ENCODE measurements around the gene EXOC2.
"Not testable (repeated sequence)": the region's sequence is repeated elsewhere in the genome, so short reads cannot be mapped to it uniquely, and the experiment has no call there.

The EXOC2 gene

DNA sequence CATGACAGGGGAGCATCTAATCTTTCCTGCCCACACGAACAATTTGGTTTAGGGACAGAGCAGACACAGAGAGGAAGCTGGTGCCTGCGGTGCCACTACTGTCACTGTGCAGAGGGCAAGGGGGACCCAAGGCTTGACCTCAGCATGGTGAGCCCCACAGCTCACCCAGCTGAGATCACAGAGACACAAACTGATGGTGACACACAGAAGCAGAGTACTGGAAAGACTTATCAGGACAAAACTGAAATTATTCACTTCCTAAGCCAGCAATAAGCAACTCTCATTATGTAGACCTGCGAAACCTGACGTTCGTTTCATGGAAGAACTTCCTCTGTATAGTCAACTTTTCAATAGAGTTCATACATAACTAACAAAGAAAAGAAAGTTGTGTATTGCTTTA lies 122.1 kb downstream of the EXOC2 start:
- Histone ChIP-seq H3K4me3 (ENCODE audit: insufficient read depth, low read depth, low read length, poor library complexity, severe bottlenecking) (no peak overlapping the region), H3K9me3 (ENCODE audit: control insufficient read depth, low read length) (no peaks in the 10 kb centered on the region), H3K27ac (ENCODE audit: insufficient read depth, low read length, poor library complexity, severe bottlenecking) (no peak overlapping the region), H3K27me3 (replicated peaks; ENCODE audit: control insufficient read depth, insufficient read depth, low read length, poor library complexity, severe bottlenecking) (no peaks in the 10 kb centered on the region), H3K4me1 (ENCODE audit: control insufficient read depth, insufficient read depth, low read length, poor library complexity, severe bottlenecking) (no peaks in the 10 kb centered on the region), H3K36me3 (ENCODE audit: control insufficient read depth, insufficient read depth, low read length) (peaks cover 10% of the 10 kb centered on the region)
- DNase-seq: no peak

DNA sequence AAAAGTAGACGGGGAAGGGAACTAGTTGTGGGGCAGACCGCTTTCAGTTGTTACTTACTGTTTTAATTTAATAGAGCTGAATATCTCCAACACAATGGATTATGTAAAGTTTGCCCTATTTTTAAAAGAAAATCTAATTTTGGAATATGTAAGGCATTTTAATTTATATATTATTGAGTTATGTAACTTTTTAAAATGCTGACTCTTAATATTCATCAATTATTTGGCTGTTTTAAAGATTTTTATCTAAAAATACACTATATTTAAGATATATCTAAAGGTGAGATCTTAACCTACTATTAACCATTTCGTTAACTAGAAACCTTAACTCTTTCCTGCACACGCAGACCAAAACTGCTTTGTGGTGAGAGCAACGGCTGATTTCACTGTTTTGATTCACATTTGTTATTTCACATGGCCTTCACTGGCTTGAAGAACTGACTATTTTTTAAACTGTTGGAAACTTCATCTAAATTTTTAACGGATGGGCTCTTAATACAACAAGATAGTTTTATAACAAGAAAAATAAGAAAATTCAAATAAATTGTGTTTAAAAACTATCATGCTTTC lies 123.9 kb downstream of the EXOC2 start:
- H3K27me3 ChIP-seq (replicated peaks; ENCODE audit: control insufficient read depth, insufficient read depth, low read length, poor library complexity, severe bottlenecking): no peaks in the 10 kb centered on the region
- no peak for DNase-seq
- no peak overlapping the region for H3K4me3 ChIP-seq (ENCODE audit: insufficient read depth, low read depth, low read length, poor library complexity, severe bottlenecking)
- peaks cover 6% of the 10 kb centered on the region for H3K36me3 ChIP-seq (ENCODE audit: control insufficient read depth, insufficient read depth, low read length)
- H3K4me1 ChIP-seq (ENCODE audit: control insufficient read depth, insufficient read depth, low read length, poor library complexity, severe bottlenecking): no peaks in the 10 kb centered on the region
- no peak overlapping the region for H3K27ac ChIP-seq (ENCODE audit: insufficient read depth, low read length, poor library complexity, severe bottlenecking)
- H3K9me3 ChIP-seq (ENCODE audit: control insufficient read depth, low read length): no peaks in the 10 kb centered on the region

DNA sequence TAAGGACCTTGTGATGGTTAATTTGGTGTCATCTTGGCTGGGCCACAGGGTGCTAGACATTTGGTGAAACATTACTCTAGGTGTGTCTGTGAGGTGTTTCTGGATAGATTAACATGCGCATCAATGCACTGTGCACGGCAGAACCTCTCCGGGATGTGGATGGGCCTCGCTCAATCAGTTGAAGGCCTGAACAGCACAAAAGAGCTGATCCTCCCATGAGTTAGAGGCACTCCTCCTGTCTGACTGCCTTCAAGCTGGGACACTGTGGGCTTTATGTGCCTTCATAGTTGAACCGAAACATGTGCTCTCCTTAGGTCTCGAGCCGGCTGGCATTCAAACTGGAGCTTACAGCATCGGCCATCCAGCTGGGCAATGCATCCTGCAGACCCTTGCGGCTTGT lies 124.9 kb downstream of the EXOC2 start:
- no peak for DNase-seq
- no peaks in the 10 kb centered on the region for H3K9me3 ChIP-seq (ENCODE audit: control insufficient read depth, low read length)
- H3K4me3 ChIP-seq (ENCODE audit: insufficient read depth, low read depth, low read length, poor library complexity, severe bottlenecking): no peak overlapping the region
- no peaks in the 10 kb centered on the region for H3K4me1 ChIP-seq (ENCODE audit: control insufficient read depth, insufficient read depth, low read length, poor library complexity, severe bottlenecking)
- H3K27me3 ChIP-seq (replicated peaks; ENCODE audit: control insufficient read depth, insufficient read depth, low read length, poor library complexity, severe bottlenecking): no peaks in the 10 kb centered on the region
- peaks cover 11% of the 10 kb centered on the region for H3K36me3 ChIP-seq (ENCODE audit: control insufficient read depth, insufficient read depth, low read length)
- H3K27ac ChIP-seq (ENCODE audit: insufficient read depth, low read length, poor library complexity, severe bottlenecking): no peak overlapping the region

DNA sequence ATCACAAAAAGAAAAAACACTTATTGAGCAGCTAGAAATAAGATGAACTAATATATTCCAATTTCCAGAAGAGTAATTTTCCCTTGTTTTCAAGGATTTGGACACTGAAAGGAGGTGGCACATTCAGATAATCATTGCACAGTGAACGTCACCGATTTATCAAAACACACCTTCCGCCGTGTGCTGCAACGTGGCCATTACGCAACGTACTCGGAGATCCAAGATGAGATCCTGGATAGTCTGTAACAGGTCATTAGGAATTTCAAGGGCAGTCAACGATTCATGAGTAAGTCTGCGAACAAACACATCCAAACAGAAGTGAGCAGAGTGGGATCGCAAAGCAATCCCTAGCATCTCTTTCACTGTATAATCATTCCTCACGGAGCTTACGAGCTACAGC lies 129.1 kb downstream of the EXOC2 start:
- H3K36me3 ChIP-seq (ENCODE audit: control insufficient read depth, insufficient read depth, low read length): peaks cover 23% of the 10 kb centered on the region
- no peak overlapping the region for H3K4me3 ChIP-seq (ENCODE audit: insufficient read depth, low read depth, low read length, poor library complexity, severe bottlenecking)
- no peak overlapping the region for H3K27ac ChIP-seq (ENCODE audit: insufficient read depth, low read length, poor library complexity, severe bottlenecking)
- no peak for DNase-seq
- no peaks in the 10 kb centered on the region for H3K9me3 ChIP-seq (ENCODE audit: control insufficient read depth, low read length)
- H3K27me3 ChIP-seq (replicated peaks; ENCODE audit: control insufficient read depth, insufficient read depth, low read length, poor library complexity, severe bottlenecking): no peaks in the 10 kb centered on the region
- H3K4me1 ChIP-seq (ENCODE audit: control insufficient read depth, insufficient read depth, low read length, poor library complexity, severe bottlenecking): no peaks in the 10 kb centered on the region

DNA sequence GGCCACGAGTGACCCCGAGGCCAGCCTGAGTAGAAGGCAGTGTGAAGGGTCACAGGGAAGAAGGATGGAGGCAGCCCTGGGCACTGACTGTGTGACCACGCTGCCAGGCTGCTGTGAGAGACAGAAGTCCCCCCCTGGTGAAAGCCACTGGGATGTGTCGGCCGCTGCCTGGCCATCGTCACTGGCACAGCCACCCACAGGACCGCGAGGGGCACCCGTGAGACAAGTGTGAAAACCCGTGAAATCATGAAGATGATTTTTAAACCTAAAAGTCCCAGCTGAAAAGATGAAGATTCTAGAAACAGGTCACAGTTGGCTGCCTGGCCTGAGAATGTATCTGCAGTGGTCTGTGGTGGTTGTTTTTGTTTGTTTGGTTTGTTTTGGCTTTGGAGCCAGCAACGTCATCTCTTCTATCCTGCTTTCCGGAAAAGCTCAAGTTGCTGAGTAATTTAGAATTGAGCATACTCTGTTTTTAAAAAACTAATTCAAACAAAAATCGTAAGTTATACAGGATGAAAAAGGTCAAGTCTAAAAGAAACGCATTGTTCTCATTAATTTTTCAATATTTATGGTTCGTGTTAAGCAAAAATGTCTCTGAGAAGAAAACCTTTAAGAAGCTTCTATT lies 130.8 kb downstream of the EXOC2 start:
- H3K27me3 ChIP-seq (replicated peaks; ENCODE audit: control insufficient read depth, insufficient read depth, low read length, poor library complexity, severe bottlenecking): no peaks in the 10 kb centered on the region
- no peak overlapping the region for H3K27ac ChIP-seq (ENCODE audit: insufficient read depth, low read length, poor library complexity, severe bottlenecking)
- H3K9me3 ChIP-seq (ENCODE audit: control insufficient read depth, low read length): no peaks in the 10 kb centered on the region
- H3K36me3 ChIP-seq (ENCODE audit: control insufficient read depth, insufficient read depth, low read length): peaks cover 27% of the 10 kb centered on the region
- no peak overlapping the region for H3K4me3 ChIP-seq (ENCODE audit: insufficient read depth, low read depth, low read length, poor library complexity, severe bottlenecking)
- no peaks in the 10 kb centered on the region for H3K4me1 ChIP-seq (ENCODE audit: control insufficient read depth, insufficient read depth, low read length, poor library complexity, severe bottlenecking)
- DNase-seq: no peak

DNA sequence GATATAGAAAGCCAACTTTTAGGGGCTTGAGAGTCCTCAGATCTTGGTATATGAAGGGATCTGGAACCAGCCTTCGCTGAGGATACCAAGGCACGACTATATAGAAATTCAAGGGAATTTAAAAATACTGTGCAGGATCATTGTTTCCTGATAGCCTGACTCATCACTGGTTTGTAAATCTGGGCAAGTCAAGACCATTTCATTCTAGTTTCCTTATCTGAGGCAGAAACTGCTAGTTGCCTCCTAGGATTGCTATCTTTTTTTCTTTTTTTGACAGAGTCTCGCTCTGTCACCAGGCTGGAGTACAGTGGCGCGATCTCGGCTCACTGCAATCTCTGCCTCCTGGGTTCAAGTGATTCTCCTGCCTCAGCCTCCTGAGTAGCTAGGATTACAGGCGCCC lies 131.6 kb downstream of the EXOC2 start:
- peaks cover 30% of the 10 kb centered on the region for H3K36me3 ChIP-seq (ENCODE audit: control insufficient read depth, insufficient read depth, low read length)
- not testable (repeated sequence) for H3K4me1 ChIP-seq (ENCODE audit: control insufficient read depth, insufficient read depth, low read length, poor library complexity, severe bottlenecking); H3K27me3 ChIP-seq (replicated peaks; ENCODE audit: control insufficient read depth, insufficient read depth, low read length, poor library complexity, severe bottlenecking); H3K27ac ChIP-seq (ENCODE audit: insufficient read depth, low read length, poor library complexity, severe bottlenecking); H3K4me3 ChIP-seq (ENCODE audit: insufficient read depth, low read depth, low read length, poor library complexity, severe bottlenecking); H3K9me3 ChIP-seq (ENCODE audit: control insufficient read depth, low read length); DNase-seq

DNA sequence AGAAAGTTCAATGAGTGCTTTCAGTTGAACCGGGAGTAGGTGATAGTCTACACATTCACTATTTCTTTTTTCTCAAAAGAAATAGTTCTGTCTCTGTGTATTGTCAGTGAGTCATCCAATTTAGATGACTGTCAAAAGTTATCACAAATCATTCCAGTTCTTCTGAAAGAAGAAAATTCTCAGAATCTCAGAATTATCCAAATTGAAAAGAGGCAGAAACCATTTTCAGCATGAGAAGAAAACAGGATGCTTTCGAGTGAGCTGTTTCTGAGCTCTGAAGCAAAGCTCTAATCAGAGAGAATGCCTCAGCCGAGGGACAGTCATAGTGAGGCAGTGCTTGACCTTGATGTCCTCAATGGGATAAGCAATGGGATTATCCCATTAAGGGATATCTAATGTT lies 134.0 kb downstream of the EXOC2 start:
- H3K9me3 ChIP-seq (ENCODE audit: control insufficient read depth, low read length): no peaks in the 10 kb centered on the region
- peaks cover 45% of the 10 kb centered on the region for H3K36me3 ChIP-seq (ENCODE audit: control insufficient read depth, insufficient read depth, low read length)
- no peaks in the 10 kb centered on the region for H3K27me3 ChIP-seq (replicated peaks; ENCODE audit: control insufficient read depth, insufficient read depth, low read length, poor library complexity, severe bottlenecking)
- H3K4me1 ChIP-seq (ENCODE audit: control insufficient read depth, insufficient read depth, low read length, poor library complexity, severe bottlenecking): no peaks in the 10 kb centered on the region
- H3K27ac ChIP-seq (ENCODE audit: insufficient read depth, low read length, poor library complexity, severe bottlenecking): no peak overlapping the region
- no peak overlapping the region for H3K4me3 ChIP-seq (ENCODE audit: insufficient read depth, low read depth, low read length, poor library complexity, severe bottlenecking)
- DNase-seq: no peak

DNA sequence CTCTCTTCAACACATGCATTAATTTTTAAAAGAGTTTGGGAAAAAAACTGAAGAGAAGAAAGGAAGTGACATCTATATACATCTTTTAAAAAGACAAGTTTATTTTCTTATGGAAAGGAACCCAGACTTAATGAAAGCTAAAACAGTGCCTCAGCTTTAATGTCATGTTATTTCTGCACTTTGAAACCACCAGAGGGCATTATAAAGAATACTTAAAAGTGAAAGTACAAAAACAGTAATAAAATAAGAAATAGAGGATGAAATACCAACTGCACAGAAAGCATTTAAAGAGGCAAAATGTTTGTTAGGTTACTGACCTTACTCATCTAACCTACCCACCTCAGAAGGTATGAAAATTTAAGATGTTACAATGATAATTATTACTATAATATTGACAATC lies 134.8 kb downstream of the EXOC2 start:
- DNase-seq: no peak
- H3K27me3 ChIP-seq (replicated peaks; ENCODE audit: control insufficient read depth, insufficient read depth, low read length, poor library complexity, severe bottlenecking): no peaks in the 10 kb centered on the region
- no peaks in the 10 kb centered on the region for H3K4me1 ChIP-seq (ENCODE audit: control insufficient read depth, insufficient read depth, low read length, poor library complexity, severe bottlenecking)
- no peaks in the 10 kb centered on the region for H3K9me3 ChIP-seq (ENCODE audit: control insufficient read depth, low read length)
- H3K27ac ChIP-seq (ENCODE audit: insufficient read depth, low read length, poor library complexity, severe bottlenecking): no peak overlapping the region
- no peak overlapping the region for H3K4me3 ChIP-seq (ENCODE audit: insufficient read depth, low read depth, low read length, poor library complexity, severe bottlenecking)
- peaks cover 49% of the 10 kb centered on the region for H3K36me3 ChIP-seq (ENCODE audit: control insufficient read depth, insufficient read depth, low read length)

DNA sequence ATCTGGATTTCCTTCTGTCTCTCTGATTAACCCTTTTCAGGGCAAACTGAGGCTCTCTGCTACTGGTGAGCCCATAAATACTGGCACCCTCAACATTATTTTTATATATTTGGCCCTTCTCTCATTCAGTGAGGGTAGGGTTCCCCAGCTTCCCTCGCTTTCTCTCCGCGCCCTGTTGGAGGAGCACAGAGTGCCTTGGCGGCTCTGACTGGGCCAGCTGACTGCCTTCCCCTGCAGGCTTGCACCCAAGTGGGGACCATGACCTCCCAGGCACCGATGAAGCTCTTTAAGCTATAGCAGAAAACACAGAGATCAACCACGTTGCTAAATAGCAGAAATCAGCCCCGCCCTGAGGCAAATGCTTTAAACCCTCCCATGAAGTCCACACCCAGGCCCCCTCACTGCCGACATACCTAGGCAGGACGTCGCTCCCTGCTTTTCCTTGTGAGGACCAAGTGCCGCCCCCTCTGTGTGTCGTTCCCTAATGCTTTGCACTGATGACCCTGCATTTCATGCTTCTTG lies 141.0 kb downstream of the EXOC2 start:
- peaks cover 38% of the 10 kb centered on the region for H3K36me3 ChIP-seq (ENCODE audit: control insufficient read depth, insufficient read depth, low read length)
- H3K4me3 ChIP-seq (ENCODE audit: insufficient read depth, low read depth, low read length, poor library complexity, severe bottlenecking): no peak overlapping the region
- H3K9me3 ChIP-seq (ENCODE audit: control insufficient read depth, low read length): no peaks in the 10 kb centered on the region
- no peak for DNase-seq
- no peaks in the 10 kb centered on the region for H3K27me3 ChIP-seq (replicated peaks; ENCODE audit: control insufficient read depth, insufficient read depth, low read length, poor library complexity, severe bottlenecking)
- no peak overlapping the region for H3K27ac ChIP-seq (ENCODE audit: insufficient read depth, low read length, poor library complexity, severe bottlenecking)
- peaks cover 8% of the 10 kb centered on the region for H3K4me1 ChIP-seq (ENCODE audit: control insufficient read depth, insufficient read depth, low read length, poor library complexity, severe bottlenecking)

DNA sequence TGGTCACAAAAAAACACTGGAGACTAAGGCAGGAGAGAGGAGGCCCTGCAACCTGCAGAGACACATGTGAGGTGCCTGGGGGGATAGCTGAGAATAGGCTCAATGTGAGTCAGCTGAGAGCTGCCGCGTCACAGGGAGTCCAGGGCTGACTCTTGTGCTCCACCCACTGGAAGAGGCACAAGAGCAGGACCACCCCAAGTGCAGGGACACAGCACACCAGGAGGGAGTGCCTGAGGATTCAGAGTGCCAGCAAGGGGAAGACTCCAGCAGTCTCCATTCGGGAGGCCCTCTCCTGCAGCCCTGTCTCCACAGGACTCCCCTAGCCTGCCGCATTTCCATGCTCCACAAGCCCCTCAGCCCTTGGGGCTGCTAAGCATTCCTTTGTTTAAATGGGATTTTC lies 141.5 kb downstream of the EXOC2 start:
- DNase-seq: no peak
- Histone ChIP-seq H3K27me3 (replicated peaks; ENCODE audit: control insufficient read depth, insufficient read depth, low read length, poor library complexity, severe bottlenecking) (no peaks in the 10 kb centered on the region), H3K4me1 (ENCODE audit: control insufficient read depth, insufficient read depth, low read length, poor library complexity, severe bottlenecking) (peaks cover 8% of the 10 kb centered on the region), H3K9me3 (ENCODE audit: control insufficient read depth, low read length) (no peaks in the 10 kb centered on the region), H3K36me3 (ENCODE audit: control insufficient read depth, insufficient read depth, low read length) (peaks cover 37% of the 10 kb centered on the region), H3K27ac (ENCODE audit: insufficient read depth, low read length, poor library complexity, severe bottlenecking) (no peak overlapping the region), H3K4me3 (ENCODE audit: insufficient read depth, low read depth, low read length, poor library complexity, severe bottlenecking) (no peak overlapping the region)
